NB4 (cell line): ENCODE results near the gene LRRC2.

Experiments used
- MYC ChIP-seq: IDR thresholded peaks from 2 replicates; pipeline ENCODE4 v1.6.1; 2011; ENCODE audit warnings: low read depth, low read length
- POLR2A ChIP-seq: IDR thresholded peaks from 2 replicates; pipeline ENCODE4 v1.6.1; 2011; ENCODE audit warnings: mild to moderate bottlenecking; ENCODE audit not compliant: insufficient read length; ENCODE audit errors: extremely low read depth
- TF ChIP-seq, protein P1 (sequence below): IDR thresholded peaks from one replicate; pipeline ENCODE4 v1.5.1; 2012; ENCODE audit warnings: low read depth, low read length
- TF ChIP-seq, protein P2 (sequence below): IDR thresholded peaks from 2 replicates; pipeline ENCODE4 v1.6.1; 2011; ENCODE audit warnings: low read depth, low read length

DNA sequence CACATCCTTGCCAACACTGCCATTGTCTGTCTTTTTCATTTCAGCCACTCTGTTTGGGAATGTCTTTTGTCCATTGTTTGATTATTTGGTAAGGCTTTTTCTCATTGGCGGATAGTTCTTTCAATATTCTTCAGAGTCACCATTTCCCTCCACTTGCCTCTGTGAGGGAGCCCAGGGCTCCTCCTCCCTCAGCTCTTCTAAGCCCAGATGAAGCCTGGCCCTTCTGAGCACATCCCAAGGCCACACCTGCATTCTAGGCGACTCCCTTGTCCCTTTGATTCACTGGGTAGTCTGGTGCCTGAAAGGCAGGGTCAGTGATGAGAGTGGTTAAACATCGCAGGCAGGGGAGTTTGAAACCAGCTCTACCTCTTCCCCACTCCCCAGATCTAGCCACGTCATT, 89.0 kb downstream of the LRRC2 start:
- TF ChIP-seq, protein P1, sequence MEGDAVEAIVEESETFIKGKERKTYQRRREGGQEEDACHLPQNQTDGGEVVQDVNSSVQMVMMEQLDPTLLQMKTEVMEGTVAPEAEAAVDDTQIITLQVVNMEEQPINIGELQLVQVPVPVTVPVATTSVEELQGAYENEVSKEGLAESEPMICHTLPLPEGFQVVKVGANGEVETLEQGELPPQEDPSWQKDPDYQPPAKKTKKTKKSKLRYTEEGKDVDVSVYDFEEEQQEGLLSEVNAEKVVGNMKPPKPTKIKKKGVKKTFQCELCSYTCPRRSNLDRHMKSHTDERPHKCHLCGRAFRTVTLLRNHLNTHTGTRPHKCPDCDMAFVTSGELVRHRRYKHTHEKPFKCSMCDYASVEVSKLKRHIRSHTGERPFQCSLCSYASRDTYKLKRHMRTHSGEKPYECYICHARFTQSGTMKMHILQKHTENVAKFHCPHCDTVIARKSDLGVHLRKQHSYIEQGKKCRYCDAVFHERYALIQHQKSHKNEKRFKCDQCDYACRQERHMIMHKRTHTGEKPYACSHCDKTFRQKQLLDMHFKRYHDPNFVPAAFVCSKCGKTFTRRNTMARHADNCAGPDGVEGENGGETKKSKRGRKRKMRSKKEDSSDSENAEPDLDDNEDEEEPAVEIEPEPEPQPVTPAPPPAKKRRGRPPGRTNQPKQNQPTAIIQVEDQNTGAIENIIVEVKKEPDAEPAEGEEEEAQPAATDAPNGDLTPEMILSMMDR: no peak
- TF ChIP-seq POLR2A: no peak
- TF ChIP-seq, protein P2, sequence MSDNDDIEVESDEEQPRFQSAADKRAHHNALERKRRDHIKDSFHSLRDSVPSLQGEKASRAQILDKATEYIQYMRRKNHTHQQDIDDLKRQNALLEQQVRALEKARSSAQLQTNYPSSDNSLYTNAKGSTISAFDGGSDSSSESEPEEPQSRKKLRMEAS: no peak
- no peak for TF ChIP-seq MYC
